ENCODE data around the gene TMEM150C.
"Not testable (repeated sequence)": the region's sequence is repeated elsewhere in the genome, so short reads cannot be mapped to it uniquely, and the experiment has no call there.

The TMEM150C gene

GRCh38 chr4:82559735-82560120 is 2.1 kb downstream of the TMEM150C start:
- Histone ChIP-seq H3K36me3 (no peaks in the 10 kb centered on the region), H3K27ac (no peak overlapping the region), H3K9me3 (no peaks in the 10 kb centered on the region), H3K27me3 (peaks cover 86% of the 10 kb centered on the region), H3K4me1 (ENCODE audit: control insufficient read depth in 1 of 2, insufficient read depth in 1 of 2, low read depth in 1 of 2, low read length in 1 of 2) (no peaks in the 10 kb centered on the region), H3K4me3 (ENCODE audit: low read depth in 1 of 2, low read length in 1 of 2) (no peak overlapping the region)
- TF ChIP-seq, protein P1, sequence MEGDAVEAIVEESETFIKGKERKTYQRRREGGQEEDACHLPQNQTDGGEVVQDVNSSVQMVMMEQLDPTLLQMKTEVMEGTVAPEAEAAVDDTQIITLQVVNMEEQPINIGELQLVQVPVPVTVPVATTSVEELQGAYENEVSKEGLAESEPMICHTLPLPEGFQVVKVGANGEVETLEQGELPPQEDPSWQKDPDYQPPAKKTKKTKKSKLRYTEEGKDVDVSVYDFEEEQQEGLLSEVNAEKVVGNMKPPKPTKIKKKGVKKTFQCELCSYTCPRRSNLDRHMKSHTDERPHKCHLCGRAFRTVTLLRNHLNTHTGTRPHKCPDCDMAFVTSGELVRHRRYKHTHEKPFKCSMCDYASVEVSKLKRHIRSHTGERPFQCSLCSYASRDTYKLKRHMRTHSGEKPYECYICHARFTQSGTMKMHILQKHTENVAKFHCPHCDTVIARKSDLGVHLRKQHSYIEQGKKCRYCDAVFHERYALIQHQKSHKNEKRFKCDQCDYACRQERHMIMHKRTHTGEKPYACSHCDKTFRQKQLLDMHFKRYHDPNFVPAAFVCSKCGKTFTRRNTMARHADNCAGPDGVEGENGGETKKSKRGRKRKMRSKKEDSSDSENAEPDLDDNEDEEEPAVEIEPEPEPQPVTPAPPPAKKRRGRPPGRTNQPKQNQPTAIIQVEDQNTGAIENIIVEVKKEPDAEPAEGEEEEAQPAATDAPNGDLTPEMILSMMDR (IDR thresholded peaks at IDR 0.05) = no peak

- H3K4me3 ChIP-seq (ENCODE audit: low read depth in 1 of 2, low read length in 1 of 2); H3K36me3 ChIP-seq; H3K4me1 ChIP-seq (ENCODE audit: control insufficient read depth in 1 of 2, insufficient read depth in 1 of 2, low read depth in 1 of 2, low read length in 1 of 2); H3K9me3 ChIP-seq; H3K27ac ChIP-seq: not testable (repeated sequence)
- peaks cover 86% of the 10 kb centered on the region for H3K27me3 ChIP-seq
Observed at GRCh38 chr4:82559090-82559734, 2.6 kb downstream of the TMEM150C start.

DNA sequence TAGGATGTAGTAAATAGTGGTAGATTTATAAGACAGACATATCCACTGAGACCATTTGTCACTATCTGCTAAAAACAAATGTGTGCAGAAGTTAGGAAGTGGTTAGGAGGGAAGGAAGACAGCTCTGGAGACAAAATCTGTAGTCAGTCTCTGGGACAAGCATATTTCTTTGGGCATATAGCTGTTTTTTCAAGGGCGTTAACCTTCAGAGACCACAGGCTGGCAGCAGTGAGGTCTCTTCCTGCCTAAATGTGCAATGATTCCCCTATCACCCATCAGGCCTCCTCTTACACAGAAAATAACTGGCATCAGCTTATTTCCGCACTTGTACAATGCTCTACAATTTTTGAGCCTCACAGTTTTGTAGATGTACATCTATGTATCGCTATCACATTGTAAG is 6.5 kb downstream of the TMEM150C start:
- H3K36me3 ChIP-seq = no peaks in the 10 kb centered on the region
- no peaks in the 10 kb centered on the region for H3K9me3 ChIP-seq
- no peaks in the 10 kb centered on the region for H3K4me1 ChIP-seq (ENCODE audit: control insufficient read depth in 1 of 2, insufficient read depth in 1 of 2, low read depth in 1 of 2, low read length in 1 of 2)
- no peak overlapping the region for H3K4me3 ChIP-seq (ENCODE audit: low read depth in 1 of 2, low read length in 1 of 2)
- TF ChIP-seq, protein P1 (IDR thresholded peaks at IDR 0.05) = no peak
- H3K27me3 ChIP-seq = peaks cover 48% of the 10 kb centered on the region
- H3K27ac ChIP-seq = no peak overlapping the region

GRCh38 chr4:82553020-82553419 is 8.8 kb downstream of the TMEM150C start:
- Histone ChIP-seq H3K9me3 (no peaks in the 10 kb centered on the region), H3K4me3 (ENCODE audit: low read depth in 1 of 2, low read length in 1 of 2) (no peak overlapping the region), H3K36me3 (no peaks in the 10 kb centered on the region), H3K27me3 (peaks cover 25% of the 10 kb centered on the region), H3K27ac (no peak overlapping the region), H3K4me1 (ENCODE audit: control insufficient read depth in 1 of 2, insufficient read depth in 1 of 2, low read depth in 1 of 2, low read length in 1 of 2) (no peaks in the 10 kb centered on the region)
- TF ChIP-seq, protein P1 (IDR thresholded peaks at IDR 0.05) = no peak

- H3K9me3 ChIP-seq = no peaks in the 10 kb centered on the region
- TF ChIP-seq, protein P1 (IDR thresholded peaks at IDR 0.05) = no peak
- H3K27ac ChIP-seq = no peak overlapping the region
- peaks cover 15% of the 10 kb centered on the region for H3K27me3 ChIP-seq
- no peak overlapping the region for H3K4me3 ChIP-seq (ENCODE audit: low read depth in 1 of 2, low read length in 1 of 2)
- H3K36me3 ChIP-seq = no peaks in the 10 kb centered on the region
- no peaks in the 10 kb centered on the region for H3K4me1 ChIP-seq (ENCODE audit: control insufficient read depth in 1 of 2, insufficient read depth in 1 of 2, low read depth in 1 of 2, low read length in 1 of 2)
Observed at GRCh38 chr4:82551734-82552133, 10.1 kb downstream of the TMEM150C start.

- H3K4me3 ChIP-seq (ENCODE audit: low read depth in 1 of 2, low read length in 1 of 2); H3K27me3 ChIP-seq; H3K27ac ChIP-seq; H3K9me3 ChIP-seq; H3K4me1 ChIP-seq (ENCODE audit: control insufficient read depth in 1 of 2, insufficient read depth in 1 of 2, low read depth in 1 of 2, low read length in 1 of 2); H3K36me3 ChIP-seq: not testable (repeated sequence)
Observed at GRCh38 chr4:82547850-82548249, 13.9 kb downstream of the TMEM150C start.

- Histone ChIP-seq H3K36me3 (no peaks in the 10 kb centered on the region), H3K27ac (no peak overlapping the region), H3K9me3 (no peaks in the 10 kb centered on the region), H3K27me3 (no peaks in the 10 kb centered on the region), H3K4me1 (ENCODE audit: control insufficient read depth in 1 of 2, insufficient read depth in 1 of 2, low read depth in 1 of 2, low read length in 1 of 2) (no peaks in the 10 kb centered on the region), H3K4me3 (ENCODE audit: low read depth in 1 of 2, low read length in 1 of 2) (no peak overlapping the region)
- TF ChIP-seq, protein P1 (IDR thresholded peaks at IDR 0.05) = no peak
Observed at GRCh38 chr4:82543131-82543530, 18.7 kb downstream of the TMEM150C start.

Data from neutrophil (primary cell).